GM12892 (cell line): ENCODE results near the gene RLN3.

Source experiments
- POLR2A ChIP-seq: IDR thresholded peaks from 2 replicates; pipeline ENCODE4 v1.6.1; 2011; ENCODE audit warnings: low read depth, low read length, control low read depth
- POLR2AphosphoS5 ChIP-seq: IDR thresholded peaks from 2 replicates; pipeline ENCODE4 v1.6.1; 2011; ENCODE audit warnings: low read depth, low read length, control low read depth
- TAF1 ChIP-seq: IDR thresholded peaks from 2 replicates; pipeline ENCODE4 v1.6.1; 2011; ENCODE audit warnings: low read depth, mild to moderate bottlenecking, control low read depth, low read length, borderline replicate concordance

DNA sequence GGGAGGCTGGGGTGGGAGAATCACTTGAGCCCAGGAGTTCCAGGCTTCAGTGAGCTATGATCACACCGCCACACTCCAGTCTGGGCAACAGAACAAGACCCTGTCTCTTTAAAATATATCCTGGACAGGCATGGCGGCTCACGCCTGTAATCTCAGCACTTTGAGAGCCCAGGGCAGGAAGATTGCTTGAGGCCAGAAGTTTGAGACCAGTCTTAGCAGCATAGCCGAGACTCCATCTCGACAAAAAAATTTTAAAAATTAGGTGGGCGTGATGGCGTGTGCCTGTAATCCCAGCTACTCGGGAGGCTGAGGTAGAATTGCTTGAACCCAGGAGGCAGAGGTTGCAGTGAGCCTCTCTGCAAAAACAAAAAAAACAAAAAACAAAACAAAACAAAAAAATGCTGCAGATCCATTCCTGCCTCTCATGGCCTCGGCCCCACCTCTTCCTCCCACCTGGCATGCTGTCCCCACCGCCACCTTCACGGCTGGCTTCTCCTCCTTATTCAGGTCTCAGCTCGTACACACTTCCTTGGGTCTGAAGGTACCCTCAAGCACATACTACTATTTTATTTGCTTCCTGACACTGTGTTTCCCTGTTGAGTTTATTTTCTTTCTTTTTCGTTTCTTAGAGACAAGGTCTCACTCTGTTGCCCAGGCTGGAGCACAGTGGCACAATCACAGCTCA lies 27.1 kb upstream of the RLN3 start:
- TF ChIP-seq POLR2A = no peak
- no peak for TF ChIP-seq POLR2AphosphoS5
- no peak for TF ChIP-seq TAF1
